Neutrophil (primary cell): ENCODE data around the gene EMX2.

ENCODE experiments used
- H3K27ac ChIP-seq: fragments of 200-600 bp; sonication (generic); 2 replicates; pipeline ENCODE4 v1.5.1; 2016; ENCODE audit warnings: mild to moderate bottlenecking, moderate library complexity
- H3K27me3 ChIP-seq: fragments of 200-600 bp; sonication (generic); 2 replicates; pipeline ENCODE4 v1.6.0; 2016; ENCODE audit warnings: mild to moderate bottlenecking
- H3K36me3 ChIP-seq: fragments of 200-600 bp; sonication (generic); 2 replicates; pipeline ENCODE4 v1.5.1; 2017
- H3K4me1 ChIP-seq, 2 experiments: fragments of 200-600 bp in 1 of 2; sonication (generic) in 1 of 2; 1 replicate in 1 of 2; 2 replicates in 1 of 2; pipeline versions ENCODE4 v1.5.1 to v1.6.1; 2013 to 2016; ENCODE audit warnings: low read depth in 1 of 2, low read length in 1 of 2, mild to moderate bottlenecking in 1 of 2, moderate library complexity in 1 of 2; ENCODE audit not compliant: control insufficient read depth in 1 of 2, insufficient read depth in 1 of 2
- H3K4me3 ChIP-seq, 2 experiments: fragments of 200-600 bp in 1 of 2; sonication (generic) in 1 of 2; 1 replicate in 1 of 2; 2 replicates in 1 of 2; pipeline ENCODE4 v1.5.1; 2013 to 2016; ENCODE audit warnings: low read depth in 1 of 2, low read length in 1 of 2, mild to moderate bottlenecking in 1 of 2, moderate library complexity in 1 of 2
- H3K9me3 ChIP-seq: fragments of 200-600 bp; sonication (generic); 2 replicates; pipeline ENCODE4 v1.5.1; 2016
- TF ChIP-seq, protein P1 (sequence below): fragments of 200-600 bp; sonication (generic); IDR thresholded peaks from 2 replicates; pipeline ENCODE4 v1.5.1; 2016; ENCODE audit warnings: antibody characterized with exemption

EMX2 gene

GRCh38 chr10:117594722-117595121 is 52.2 kb downstream of the EMX2 start:
- TF ChIP-seq, protein P1, sequence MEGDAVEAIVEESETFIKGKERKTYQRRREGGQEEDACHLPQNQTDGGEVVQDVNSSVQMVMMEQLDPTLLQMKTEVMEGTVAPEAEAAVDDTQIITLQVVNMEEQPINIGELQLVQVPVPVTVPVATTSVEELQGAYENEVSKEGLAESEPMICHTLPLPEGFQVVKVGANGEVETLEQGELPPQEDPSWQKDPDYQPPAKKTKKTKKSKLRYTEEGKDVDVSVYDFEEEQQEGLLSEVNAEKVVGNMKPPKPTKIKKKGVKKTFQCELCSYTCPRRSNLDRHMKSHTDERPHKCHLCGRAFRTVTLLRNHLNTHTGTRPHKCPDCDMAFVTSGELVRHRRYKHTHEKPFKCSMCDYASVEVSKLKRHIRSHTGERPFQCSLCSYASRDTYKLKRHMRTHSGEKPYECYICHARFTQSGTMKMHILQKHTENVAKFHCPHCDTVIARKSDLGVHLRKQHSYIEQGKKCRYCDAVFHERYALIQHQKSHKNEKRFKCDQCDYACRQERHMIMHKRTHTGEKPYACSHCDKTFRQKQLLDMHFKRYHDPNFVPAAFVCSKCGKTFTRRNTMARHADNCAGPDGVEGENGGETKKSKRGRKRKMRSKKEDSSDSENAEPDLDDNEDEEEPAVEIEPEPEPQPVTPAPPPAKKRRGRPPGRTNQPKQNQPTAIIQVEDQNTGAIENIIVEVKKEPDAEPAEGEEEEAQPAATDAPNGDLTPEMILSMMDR: no peak
- Histone ChIP-seq H3K27me3 (peaks cover 95% of the 10 kb centered on the region), H3K27ac (no peak overlapping the region)

GRCh38 chr10:117596706-117597105 is 54.2 kb downstream of the EMX2 start:
- no peak overlapping the region for H3K4me3 ChIP-seq
- TF ChIP-seq, protein P1: no peak
- no peak overlapping the region for H3K27ac ChIP-seq
- H3K36me3 ChIP-seq: no peaks in the 10 kb centered on the region
- H3K27me3 ChIP-seq: peaks cover 90% of the 10 kb centered on the region
- no peaks in the 10 kb centered on the region for H3K9me3 ChIP-seq
- H3K4me1 ChIP-seq: no peaks in the 10 kb centered on the region

More at GRCh38 chr10:117594722-117595121, 52.2 kb downstream of the EMX2 start:
- Histone ChIP-seq H3K4me3 (no peak overlapping the region), H3K36me3 (no peaks in the 10 kb centered on the region), H3K9me3 (no peaks in the 10 kb centered on the region), H3K4me1 (no peaks in the 10 kb centered on the region)

GRCh38 chr10:117597216-117597615 is 54.7 kb downstream of the EMX2 start:
- peaks cover 89% of the 10 kb centered on the region for H3K27me3 ChIP-seq
- TF ChIP-seq, protein P1: no peak

More at GRCh38 chr10:117597216-117597615, 54.7 kb downstream of the EMX2 start:
- H3K9me3 ChIP-seq: no peaks in the 10 kb centered on the region
- no peak overlapping the region for H3K4me3 ChIP-seq
- no peaks in the 10 kb centered on the region for H3K4me1 ChIP-seq
- no peaks in the 10 kb centered on the region for H3K36me3 ChIP-seq
- no peak overlapping the region for H3K27ac ChIP-seq
